Trophoblast cell (in vitro differentiated cells and primary cell): Measurements from ENCODE around the gene POLR3H. TPM values are rescaled to one million over a fixed set of nuclear protein-coding genes. Genes with fewer than 3 reads are reported as not detected.
"Not testable (repeated sequence)": the region's sequence is repeated elsewhere in the genome, so short reads cannot be mapped to it uniquely, and the experiment has no call there.

Source experiments
- DNase-seq, 2 donors: peaks; one replicate each; pipeline ENCODE4 v3.0.0-alpha.2; 2016
- H2AFZ ChIP-seq: 2 replicates; pipeline ENCODE4 v1.6.1; 2013; ENCODE audit warnings: low read length, moderate library complexity, mild to moderate bottlenecking; ENCODE audit not compliant: insufficient read depth, poor library complexity
- H2AK5ac ChIP-seq: 2 replicates; pipeline ENCODE4 v1.6.1; 2013; ENCODE audit warnings: mild to moderate bottlenecking, low read length
- H2BK120ac ChIP-seq: 2 replicates; pipeline ENCODE4 v1.6.1; 2013; ENCODE audit warnings: low read length, mild to moderate bottlenecking, moderate library complexity; ENCODE audit not compliant: insufficient read depth, poor library complexity
- H2BK12ac ChIP-seq: 2 replicates; pipeline ENCODE4 v1.6.1; 2013; ENCODE audit warnings: mild to moderate bottlenecking, low read length, moderate library complexity
- H2BK5ac ChIP-seq: 2 replicates; pipeline ENCODE4 v1.6.1; 2013; ENCODE audit warnings: low read length, low read depth, moderate library complexity, mild to moderate bottlenecking; ENCODE audit not compliant: poor library complexity
- H3K14ac ChIP-seq: 2 replicates; pipeline ENCODE4 v1.6.1; 2013; ENCODE audit warnings: mild to moderate bottlenecking, low read length
- H3K18ac ChIP-seq: 2 replicates; pipeline ENCODE4 v1.6.1; 2013; ENCODE audit warnings: mild to moderate bottlenecking, low read length
- H3K23ac ChIP-seq: 2 replicates; pipeline ENCODE4 v1.6.1; 2013; ENCODE audit warnings: low read length
- H3K27ac ChIP-seq: 2 replicates; pipeline ENCODE4 v1.5.1; 2013; ENCODE audit warnings: low read depth, mild to moderate bottlenecking, inconsistent platforms, low read length, moderate library complexity
- H3K27me3 ChIP-seq: 2 replicates; pipeline ENCODE4 v1.6.1; 2013; ENCODE audit warnings: inconsistent platforms, mild to moderate bottlenecking, low read length, moderate library complexity; ENCODE audit not compliant: insufficient read depth
- H3K36me3 ChIP-seq, 2 experiments: 1 replicate in 1 of 2; 2 replicates in 1 of 2; pipeline ENCODE4 v1.6.1; 2013; ENCODE audit warnings: low read length in 2 of 2, mild to moderate bottlenecking in 2 of 2, moderate library complexity in 1 of 2; ENCODE audit not compliant: insufficient read depth in 2 of 2, control insufficient read depth in 1 of 2
- H3K4ac ChIP-seq: 2 replicates; pipeline ENCODE4 v1.6.1; 2013; ENCODE audit warnings: low read depth, mild to moderate bottlenecking, low read length, moderate library complexity
- H3K4me1 ChIP-seq, 2 experiments: 1 replicate in 1 of 2; 2 replicates in 1 of 2; pipeline ENCODE4 v1.6.1; 2013; ENCODE audit warnings: low read length in 2 of 2, mild to moderate bottlenecking in 2 of 2, moderate library complexity in 1 of 2; ENCODE audit not compliant: insufficient read depth in 2 of 2, control insufficient read depth in 1 of 2
- H3K4me2 ChIP-seq: 2 replicates; pipeline ENCODE4 v1.6.1; 2013; ENCODE audit warnings: inconsistent platforms, mild to moderate bottlenecking, low read length, moderate library complexity
- H3K4me3 ChIP-seq: 2 replicates; pipeline ENCODE4 v1.5.1; 2013; ENCODE audit warnings: mild to moderate bottlenecking, low read depth, low read length, inconsistent platforms
- H3K79me1 ChIP-seq: one replicate; pipeline ENCODE4 v1.6.1; 2013; ENCODE audit warnings: low read length
- H3K79me2 ChIP-seq: 2 replicates; pipeline ENCODE4 v1.6.1; 2013; ENCODE audit warnings: low read length, mild to moderate bottlenecking; ENCODE audit not compliant: control insufficient read depth, insufficient read depth, poor library complexity
- H3K9ac ChIP-seq: 2 replicates; pipeline ENCODE4 v1.6.1; 2013; ENCODE audit warnings: mild to moderate bottlenecking, low read length
- H3K9me3 ChIP-seq: 2 replicates; pipeline ENCODE4 v1.6.1; 2013; ENCODE audit warnings: low read depth, mild to moderate bottlenecking, control low read depth, inconsistent platforms, low read length; ENCODE audit not compliant: insufficient read depth
- H4K12ac ChIP-seq: 2 replicates; pipeline ENCODE4 v1.6.1; 2013; ENCODE audit warnings: low read depth, mild to moderate bottlenecking, low read length, moderate library complexity
- H4K8ac ChIP-seq: 2 replicates; pipeline ENCODE4 v1.6.1; 2013; ENCODE audit warnings: low read depth, mild to moderate bottlenecking, low read length, moderate library complexity
- H4K91ac ChIP-seq: one replicate; pipeline ENCODE4 v1.6.1; 2013; ENCODE audit warnings: low read depth, mild to moderate bottlenecking, low read length, moderate library complexity
- WGBS: extraction: QIAGEN DNeasy Blood & Tissue Kit; methylation state at CpG from one replicate; pipeline ENCODE4 v1.1.7; 2013; ENCODE audit warnings: missing lambda C conversion rate; ENCODE audit not compliant: insufficient read length, insufficient coverage; ENCODE audit errors: extremely low coverage; 5-methylcytosine and 5-hydroxymethylcytosine counted together
- polyA plus RNA-seq: library from polyadenylated mRNA; stranded (reverse); fragments of 200-250 nt; gene quantifications from 2 replicates; pipeline ENCODE4 v1.2.3, GENCODE V29; 2013

The POLR3H gene
- 18.5 and 20.5 TPM in 2 replicates for polyA plus RNA-seq

- Histone ChIP-seq H2AFZ (peak within 1 kb of the TSS; percentile 93), H4K91ac (peak within 1 kb of the TSS; percentile 92), H2BK12ac (no peak within 1 kb of the TSS), H3K27ac (peak within 1 kb of the TSS; percentile 26), H4K12ac (peak within 1 kb of the TSS; percentile 93), H3K36me3 (peaks cover 12 to 16% of the 10 kb centered on the region in 2 experiments), H3K14ac (peak within 1 kb of the TSS; percentile 91), H3K23ac (no peak within 1 kb of the TSS), H2AK5ac (peak within 1 kb of the TSS; percentile 42), H4K8ac (peak within 1 kb of the TSS; percentile 97), H3K4me1 (peaks cover 3 to 5% of the 10 kb centered on the region in 2 experiments), H3K9ac (peak within 1 kb of the TSS; percentile 93), H3K4me2 (peak within 1 kb of the TSS; percentile 84), H2BK5ac (peak within 1 kb of the TSS; percentile 70), H3K4me3 (peak within 1 kb of the TSS; percentile 95), H3K9me3 (no peaks in the 10 kb centered on the region), H3K79me1 (peaks cover 5% of the 10 kb centered on the region), H2BK120ac (peak within 1 kb of the TSS; percentile 60), H3K18ac (peak within 1 kb of the TSS; percentile 93), H3K27me3 (no peaks in the 10 kb centered on the region), H3K4ac (peak within 1 kb of the TSS; percentile 94), H3K79me2 (peaks cover 8% of the 10 kb centered on the region)
- no CpG with 5 or more reads among the region's 80 CpGs for WGBS
- peak; percentile 99 for DNase-seq
These were observed at the start of gene POLR3H for GRCh38 chr22:41543854-41544670. Gene POLR3H (minus strand): TSS chr22:41544470. CDS start chr22:41544101, 369 bp downstream.

GRCh38 chr22:41593336-41593960 is 49.2 kb upstream of the POLR3H start:
- not testable (repeated sequence) for H3K4ac ChIP-seq, H3K27me3 ChIP-seq, H3K79me1 ChIP-seq, H3K4me3 ChIP-seq, H3K36me3 ChIP-seq, H4K91ac ChIP-seq, H3K9me3 ChIP-seq, H4K12ac ChIP-seq, H3K4me2 ChIP-seq, H2BK12ac ChIP-seq, H3K23ac ChIP-seq, H2BK5ac ChIP-seq, H3K4me1 ChIP-seq, DNase-seq, H2AFZ ChIP-seq, H3K27ac ChIP-seq, H3K79me2 ChIP-seq, H3K9ac ChIP-seq, H3K18ac ChIP-seq, H2AK5ac ChIP-seq, H3K14ac ChIP-seq, H4K8ac ChIP-seq, H2BK120ac ChIP-seq
- WGBS, result no CpG with 5 or more reads among the region's 51 CpGs

DNA sequence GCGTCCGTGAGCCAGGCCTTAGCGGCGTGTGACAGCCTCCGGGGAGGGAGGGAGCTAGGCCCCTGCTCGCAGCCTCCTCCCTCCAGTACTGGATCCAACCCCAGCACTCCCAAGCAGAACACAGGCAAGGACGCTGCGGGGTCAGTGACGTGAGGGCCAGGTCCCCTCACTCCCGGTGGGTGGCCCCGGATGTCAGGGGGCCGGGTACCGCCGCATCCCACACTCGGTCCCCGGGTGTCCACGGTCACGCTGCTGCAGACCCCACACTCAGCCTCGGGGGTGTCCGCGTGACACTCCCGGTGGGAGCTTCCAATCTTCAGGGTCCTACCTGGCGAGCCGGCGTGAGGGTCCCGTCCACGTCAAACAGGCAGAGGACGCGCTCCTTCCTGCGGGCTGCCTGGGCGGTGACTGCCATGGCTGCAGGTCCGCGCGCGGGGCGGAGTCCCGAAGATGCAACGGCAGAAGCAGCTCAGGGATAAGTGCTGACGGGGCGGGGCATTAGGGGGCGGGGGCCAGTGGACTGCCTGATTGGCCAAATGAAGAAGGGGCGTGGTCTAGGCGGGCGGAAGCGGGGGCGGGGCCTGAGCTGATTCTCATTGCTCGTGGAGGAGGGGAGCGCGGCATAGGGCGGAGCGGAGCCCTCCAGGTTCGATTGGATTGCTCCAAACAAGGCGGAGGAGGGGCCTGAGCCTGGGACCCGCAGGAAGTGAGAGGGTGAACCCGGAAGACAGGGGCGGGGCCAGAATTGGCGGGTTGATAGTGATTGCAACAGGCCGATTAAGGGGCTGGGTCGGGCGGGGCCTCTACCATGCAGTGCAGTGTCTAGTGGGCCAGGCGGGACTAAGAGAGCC is 45.3 kb upstream of the POLR3H start, which contains the start of gene PMM1:
Gene PMM1, minus strand, starts transcription at position 450 of the 851 bp plus-strand sequence. Its CDS starts 35 bp downstream, at position 415.
- no peaks in the 10 kb centered on the region for H3K27me3 ChIP-seq
- H2BK5ac ChIP-seq, result peak within 1 kb of the TSS; percentile 38
- peak within 1 kb of the TSS; percentile 5 for H2AK5ac ChIP-seq
- H3K27ac ChIP-seq, result no peak within 1 kb of the TSS
- peak; percentile 99 to 100 for DNase-seq
- H3K14ac ChIP-seq, result peak within 1 kb of the TSS; percentile 76
- H3K9me3 ChIP-seq, result peaks cover 1% of the 10 kb centered on the region
- peaks cover 7% of the 10 kb centered on the region for H3K79me1 ChIP-seq
- H4K8ac ChIP-seq, result peak within 1 kb of the TSS; percentile 89
- H3K79me2 ChIP-seq, result peaks cover 7% of the 10 kb centered on the region
- peak within 1 kb of the TSS; percentile 58 for H2BK120ac ChIP-seq
- peak within 1 kb of the TSS; percentile 90 for H3K4me2 ChIP-seq
- peak within 1 kb of the TSS; percentile 91 for H3K4me3 ChIP-seq
- H3K23ac ChIP-seq, result no peak within 1 kb of the TSS
- H3K18ac ChIP-seq, result peak within 1 kb of the TSS; percentile 73
- peak within 1 kb of the TSS; percentile 80 for H2AFZ ChIP-seq
- peaks cover 0 to 9% of the 10 kb centered on the region in 2 experiments for H3K4me1 ChIP-seq
- WGBS, result no CpG with 5 or more reads among the region's 61 CpGs
- no peak within 1 kb of the TSS for H2BK12ac ChIP-seq
- H4K91ac ChIP-seq, result peak within 1 kb of the TSS; percentile 67
- H4K12ac ChIP-seq, result peak within 1 kb of the TSS; percentile 88
- H3K36me3 ChIP-seq, result peaks cover 2 to 4% of the 10 kb centered on the region in 2 experiments
- peak within 1 kb of the TSS; percentile 5 for H3K4ac ChIP-seq
- H3K9ac ChIP-seq, result peak within 1 kb of the TSS; percentile 79

DNA sequence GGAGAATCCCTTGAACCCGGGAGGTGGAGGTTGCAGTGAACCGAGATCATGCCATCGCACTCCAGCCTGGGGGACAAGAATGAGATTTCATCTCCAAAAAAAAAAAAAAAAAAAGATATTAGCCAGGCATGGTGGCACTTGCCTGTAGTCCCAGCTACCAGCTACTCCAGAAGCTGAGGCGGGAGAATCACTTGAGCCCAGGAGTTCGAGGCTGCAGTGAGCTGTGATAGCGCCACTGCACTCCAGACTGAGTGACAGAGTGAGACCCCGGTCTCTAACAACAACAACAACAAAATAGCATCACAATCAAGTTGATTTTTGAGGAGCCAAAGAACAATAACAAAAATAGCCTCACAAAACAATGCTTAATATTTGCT is 43.1 kb upstream of the POLR3H start:
- WGBS, result no CpG with 5 or more reads among the region's 7 CpGs
- Histone ChIP-seq H3K14ac (no peak overlapping the region), H3K79me1 (peaks cover 7% of the 10 kb centered on the region), H3K23ac (no peak overlapping the region), H4K12ac (no peak overlapping the region), H3K27ac (no peak overlapping the region), H2BK12ac (no peak overlapping the region), H3K4me2 (no peak overlapping the region), H2BK120ac (no peak overlapping the region), H4K8ac (no peak overlapping the region), H3K4me3 (peak overlapping the region; percentile 34), H3K36me3 (peaks cover 10 to 22% of the 10 kb centered on the region in 2 experiments), H4K91ac (no peak overlapping the region), H3K27me3 (no peaks in the 10 kb centered on the region), H3K18ac (no peak overlapping the region), H2BK5ac (no peak overlapping the region), H3K79me2 (peaks cover 7% of the 10 kb centered on the region), H3K4ac (no peak overlapping the region), H3K4me1 (peaks cover 0 to 9% of the 10 kb centered on the region in 2 experiments), H3K9me3 (no peaks in the 10 kb centered on the region), H3K9ac (no peak overlapping the region), H2AK5ac (no peak overlapping the region), H2AFZ (no peak overlapping the region)
- no peak for DNase-seq
